Osteoblast (primary cell): Measurements from ENCODE around the gene SRPK2. TPM values are rescaled to one million over a fixed set of nuclear protein-coding genes. Genes with fewer than 3 reads are reported as not detected.
"Not testable (repeated sequence)": the region's sequence is repeated elsewhere in the genome, so short reads cannot be mapped to it uniquely, and the experiment has no call there.

Experiments used
- DNase-seq: peaks from one replicate; pipeline ENCODE4 v3.0.0; 2011; ENCODE audit warnings: low spot score, mixed read lengths; ENCODE audit not compliant: insufficient read length; ENCODE audit errors: missing footprints
- H2AFZ ChIP-seq: 2 replicates; pipeline ENCODE4 v1.6.0; 2011; ENCODE audit warnings: mild to moderate bottlenecking, low read length
- H3K27ac ChIP-seq: 2 replicates; pipeline ENCODE4 v1.5.1; 2011; ENCODE audit warnings: mild to moderate bottlenecking, low read depth, low read length, moderate library complexity
- H3K27me3 ChIP-seq: 2 replicates; pipeline ENCODE4 v1.6.0; 2012; ENCODE audit warnings: mild to moderate bottlenecking, control low read depth, inconsistent platforms, low read length, moderate library complexity; ENCODE audit not compliant: insufficient read depth
- H3K36me3 ChIP-seq: 2 replicates; pipeline ENCODE4 v1.5.1; 2011; ENCODE audit warnings: mild to moderate bottlenecking, low read length, control low read depth, moderate library complexity; ENCODE audit not compliant: insufficient read depth
- H3K4me1 ChIP-seq: 2 replicates; pipeline ENCODE4 v1.5.1; 2011; ENCODE audit warnings: mild to moderate bottlenecking, low read length, control low read depth, moderate library complexity; ENCODE audit not compliant: insufficient read depth
- H3K4me2 ChIP-seq: 2 replicates; pipeline ENCODE4 v1.6.0; 2011; ENCODE audit warnings: mild to moderate bottlenecking, low read length; ENCODE audit not compliant: insufficient read depth
- H3K4me3 ChIP-seq: fragments of 200-600 bp; sonication (generic); 3 replicates; pipeline ENCODE4 v1.5.1; 2012; ENCODE audit warnings: mild to moderate bottlenecking, low read length, inconsistent platforms; ENCODE audit not compliant: insufficient read depth
- H3K79me2 ChIP-seq: 2 replicates; pipeline ENCODE4 v1.6.0; 2012; ENCODE audit warnings: mild to moderate bottlenecking, low read length, control low read depth, inconsistent platforms; ENCODE audit not compliant: insufficient read depth
- H3K9me3 ChIP-seq: 2 replicates; pipeline ENCODE4 v1.5.1; 2011; ENCODE audit warnings: low read depth, low read length, control low read depth
- H4K20me1 ChIP-seq: 2 replicates; pipeline ENCODE4 v1.6.0; 2012; ENCODE audit warnings: mild to moderate bottlenecking, low read length, control low read depth; ENCODE audit not compliant: insufficient read depth
- CTCF ChIP-seq: IDR thresholded peaks from 2 replicates; pipeline ENCODE4 v1.5.1; 2011; ENCODE audit warnings: mild to moderate bottlenecking, low read depth, low read length, moderate library complexity; ENCODE audit errors: extremely low read depth
- total RNA-seq: library from RNA; depleted of rRNA; stranded (reverse); fragments of >200 nt; gene quantifications from 2 replicates; pipeline ENCODE4 v1.2.3, GENCODE V29; 2012

The SRPK2 gene
- 81.0 and 82.2 TPM in 2 replicates for total RNA-seq

- Histone ChIP-seq H3K9me3 (no peaks in the 10 kb centered on the region), H3K27me3 (no peaks in the 10 kb centered on the region), H3K4me3 (peak within 1 kb of the TSS; percentile 89), H2AFZ (peak within 1 kb of the TSS; percentile 86), H3K36me3 (no peaks in the 10 kb centered on the region), H3K79me2 (peaks cover 41% of the 10 kb centered on the region), H3K27ac (peak within 1 kb of the TSS; percentile 53), H3K4me2 (peak within 1 kb of the TSS; percentile 94), H3K4me1 (peaks cover 8% of the 10 kb centered on the region), H4K20me1 (peaks cover 28% of the 10 kb centered on the region)
- no peak for TF ChIP-seq CTCF
- DNase-seq: peak; percentile 99
These were observed at the start of gene SRPK2 for GRCh38 chr7:105388356-105389087. Gene SRPK2 (minus strand): TSS chr7:105388921.

GRCh38 chr7:105438254-105438653 is 49.5 kb upstream of the SRPK2 start:
- H3K79me2 ChIP-seq: no peaks in the 10 kb centered on the region
- no peaks in the 10 kb centered on the region for H3K36me3 ChIP-seq
- H3K4me1 ChIP-seq: peaks cover 12% of the 10 kb centered on the region
- H3K9me3 ChIP-seq: no peaks in the 10 kb centered on the region
- DNase-seq: no peak
- H3K27me3 ChIP-seq: no peaks in the 10 kb centered on the region
- H3K4me2 ChIP-seq: no peak overlapping the region
- no peak overlapping the region for H3K4me3 ChIP-seq
- no peak for TF ChIP-seq CTCF
- no peak overlapping the region for H2AFZ ChIP-seq
- H3K27ac ChIP-seq: no peak overlapping the region
- no peaks in the 10 kb centered on the region for H4K20me1 ChIP-seq

- peaks cover 12% of the 10 kb centered on the region for H3K4me1 ChIP-seq
- not testable (repeated sequence) for H3K27ac ChIP-seq, H3K79me2 ChIP-seq, H3K27me3 ChIP-seq, DNase-seq, H3K36me3 ChIP-seq, H2AFZ ChIP-seq, H3K4me2 ChIP-seq, H3K4me3 ChIP-seq, H4K20me1 ChIP-seq, H3K9me3 ChIP-seq
These were observed 48.6 kb upstream of the SRPK2 start for GRCh38 chr7:105437356-105437755.

GRCh38 chr7:105429746-105430612 is 41.3 kb upstream of the SRPK2 start:
- no peak overlapping the region for H3K4me2 ChIP-seq
- H3K9me3 ChIP-seq: no peaks in the 10 kb centered on the region
- H4K20me1 ChIP-seq: no peaks in the 10 kb centered on the region
- H3K27ac ChIP-seq: no peak overlapping the region
- no peaks in the 10 kb centered on the region for H3K79me2 ChIP-seq
- DNase-seq: no peak
- H3K4me1 ChIP-seq: peaks cover 5% of the 10 kb centered on the region
- no peaks in the 10 kb centered on the region for H3K36me3 ChIP-seq
- peak overlapping the region; percentile 70 for H2AFZ ChIP-seq
- no peak overlapping the region for H3K4me3 ChIP-seq
- no peaks in the 10 kb centered on the region for H3K27me3 ChIP-seq
- peak; percentile 48 for TF ChIP-seq CTCF
